H1 (cell line): ENCODE measurements around the gene CWH43.

ENCODE experiments used
- EGR1 ChIP-seq: IDR thresholded peaks from 2 replicates; pipeline ENCODE4 v1.6.1; 2011; ENCODE audit warnings: low read depth, low read length, borderline replicate concordance
- NRF1 ChIP-seq: IDR thresholded peaks from 2 replicates; pipeline ENCODE4 v1.6.1; 2011; ENCODE audit warnings: mild to moderate bottlenecking, low read depth, low read length, improper control_type of control experiment
- TF ChIP-seq, protein P1 (sequence below), 3 experiments: IDR thresholded peaks; 1 replicate in 2 of 3; 2 replicates in 1 of 3; pipeline versions ENCODE4 v1.5.1 to v1.6.1; 2011; ENCODE audit warnings: low read length in 3 of 3, mild to moderate bottlenecking in 3 of 3, inconsistent platforms in 2 of 3, low read depth in 1 of 3, moderate library complexity in 1 of 3; ENCODE audit not compliant: insufficient read depth in 1 of 3; ENCODE audit errors: control extremely low read depth in 1 of 3

DNA sequence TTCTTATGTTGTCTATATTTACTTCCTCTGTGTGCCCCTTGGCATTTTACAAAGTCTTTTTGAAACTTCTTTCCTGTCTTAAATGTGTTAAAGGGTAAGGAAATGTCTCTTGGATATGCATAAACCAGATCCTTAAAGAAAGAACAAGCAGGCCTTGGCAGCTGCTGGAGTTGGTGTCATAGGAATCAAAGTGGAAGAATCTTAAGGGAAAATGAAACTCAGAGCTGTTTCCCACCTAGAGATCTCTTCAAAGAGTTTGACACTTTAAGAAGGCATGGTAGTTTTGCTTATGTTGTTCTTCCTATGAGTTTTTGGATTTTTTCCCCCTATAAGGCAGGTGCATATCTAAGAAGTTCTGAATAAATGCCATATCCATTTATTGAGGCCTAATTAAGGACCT, 37.0 kb upstream of the CWH43 start:
- TF ChIP-seq, protein P1, sequence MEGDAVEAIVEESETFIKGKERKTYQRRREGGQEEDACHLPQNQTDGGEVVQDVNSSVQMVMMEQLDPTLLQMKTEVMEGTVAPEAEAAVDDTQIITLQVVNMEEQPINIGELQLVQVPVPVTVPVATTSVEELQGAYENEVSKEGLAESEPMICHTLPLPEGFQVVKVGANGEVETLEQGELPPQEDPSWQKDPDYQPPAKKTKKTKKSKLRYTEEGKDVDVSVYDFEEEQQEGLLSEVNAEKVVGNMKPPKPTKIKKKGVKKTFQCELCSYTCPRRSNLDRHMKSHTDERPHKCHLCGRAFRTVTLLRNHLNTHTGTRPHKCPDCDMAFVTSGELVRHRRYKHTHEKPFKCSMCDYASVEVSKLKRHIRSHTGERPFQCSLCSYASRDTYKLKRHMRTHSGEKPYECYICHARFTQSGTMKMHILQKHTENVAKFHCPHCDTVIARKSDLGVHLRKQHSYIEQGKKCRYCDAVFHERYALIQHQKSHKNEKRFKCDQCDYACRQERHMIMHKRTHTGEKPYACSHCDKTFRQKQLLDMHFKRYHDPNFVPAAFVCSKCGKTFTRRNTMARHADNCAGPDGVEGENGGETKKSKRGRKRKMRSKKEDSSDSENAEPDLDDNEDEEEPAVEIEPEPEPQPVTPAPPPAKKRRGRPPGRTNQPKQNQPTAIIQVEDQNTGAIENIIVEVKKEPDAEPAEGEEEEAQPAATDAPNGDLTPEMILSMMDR (IDR thresholded peaks at IDR 0.05; ENCODE audit: control extremely low read depth in 1 of 3, insufficient read depth in 1 of 3, low read depth in 1 of 3, low read length in 3 of 3), result no peak
- no peak for TF ChIP-seq NRF1
- no peak for TF ChIP-seq EGR1
